EH (cell line): Measurements from ENCODE around the gene ESF1.

Experiments
- DNase-seq: peaks from one replicate; pipeline ENCODE4 v3.0.0-alpha.2; 2015; ENCODE audit warnings: low read depth

The ESF1 gene

GRCh38 chr20:13678944-13679343 lies 105.8 kb downstream of the ESF1 start:
- DNase-seq = no peak

- no peak for DNase-seq
Measured at GRCh38 chr20:13677241-13677640, 107.5 kb downstream of the ESF1 start.

GRCh38 chr20:13676682-13677081 lies 108.0 kb downstream of the ESF1 start:
- no peak for DNase-seq

GRCh38 chr20:13672690-13673089 lies 112.0 kb downstream of the ESF1 start:
- DNase-seq = no peak

- peak; percentile 53 for DNase-seq
Measured at GRCh38 chr20:13671916-13672378, 112.8 kb downstream of the ESF1 start.

GRCh38 chr20:13671512-13671911 lies 113.2 kb downstream of the ESF1 start:
- no peak for DNase-seq

GRCh38 chr20:13670160-13670559 lies 114.6 kb downstream of the ESF1 start:
- no peak for DNase-seq

- no peak for DNase-seq
Measured at GRCh38 chr20:13665709-13666395, 118.9 kb downstream of the ESF1 start.
